ENCODE data around the gene PARM1.

DNA sequence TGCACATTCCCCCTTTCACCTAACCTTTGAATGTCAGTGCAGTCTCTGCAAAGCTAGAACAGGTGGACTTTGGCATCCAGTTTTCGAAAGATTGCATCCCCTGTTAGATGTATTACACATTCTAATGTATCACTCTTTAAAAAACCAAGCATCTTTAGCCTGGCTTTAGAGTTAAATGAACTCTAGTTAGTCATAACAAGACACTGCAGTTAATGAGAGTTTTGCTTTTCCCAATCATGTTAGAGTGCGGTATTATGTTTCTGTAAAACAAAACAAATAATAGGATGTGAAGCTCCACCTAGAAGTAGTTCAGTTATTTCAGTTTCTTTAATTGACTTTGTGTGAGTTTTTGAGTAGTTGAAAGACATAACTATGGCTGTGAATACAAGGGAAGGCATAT, 42.2 kb downstream of the PARM1 start:
- TF ChIP-seq ZNF462 (CRISPR knock-in tag; IDR thresholded peaks at IDR 0.05) (no peak), REST (IDR thresholded peaks at IDR 0.05; ENCODE audit: unreplicated experiment) (no peak), EZH2 (IDR thresholded peaks at IDR 0.05; ENCODE audit: low read depth, unreplicated experiment) (no peak), CTCF (conservative IDR thresholded peaks at IDR 0.05; ENCODE audit: low read depth in 2 of 2) (no peak), EZH2phosphoT487 (IDR thresholded peaks at IDR 0.05; ENCODE audit: unreplicated experiment) (no peak), CREB1 (CRISPR knock-in tag; IDR thresholded peaks at IDR 0.05; ENCODE audit: low read depth) (no peak), JUNB (IDR thresholded peaks at IDR 0.05; ENCODE audit: unreplicated experiment) (no peak), NANOG (IDR thresholded peaks at IDR 0.05; ENCODE audit: borderline replicate concordance) (no peak), POLR2AphosphoS5 (IDR thresholded peaks at IDR 0.05; ENCODE audit: low read depth) (no peak), STAT1 (IDR thresholded peaks at IDR 0.05; ENCODE audit: unreplicated experiment) (no peak), ETS1 (IDR thresholded peaks at IDR 0.05) (no peak), ZNF114 (CRISPR knock-in tag; IDR thresholded peaks at IDR 0.05) (no peak), ZNF331 (CRISPR knock-in tag; IDR thresholded peaks at IDR 0.05; ENCODE audit: low read depth) (no peak)
